GM21360 (cell line): ENCODE data around the gene SWSAP1.
A peak's percentile ranks its signal among the peaks of the same experiment; 100 is the strongest.
"Not testable (repeated sequence)": the region's sequence is repeated elsewhere in the genome, so short reads cannot be mapped to it uniquely, and the experiment has no call there.

Experiments used
- ATAC-seq: cut with Tn5 transposase; IDR thresholded peaks from one replicate; pipeline ENCODE4 v1.9.1; 2021; ENCODE audit warnings: mild to moderate bottlenecking, moderate library complexity; ENCODE audit not compliant: unreplicated experiment

SWSAP1 gene, protein sequence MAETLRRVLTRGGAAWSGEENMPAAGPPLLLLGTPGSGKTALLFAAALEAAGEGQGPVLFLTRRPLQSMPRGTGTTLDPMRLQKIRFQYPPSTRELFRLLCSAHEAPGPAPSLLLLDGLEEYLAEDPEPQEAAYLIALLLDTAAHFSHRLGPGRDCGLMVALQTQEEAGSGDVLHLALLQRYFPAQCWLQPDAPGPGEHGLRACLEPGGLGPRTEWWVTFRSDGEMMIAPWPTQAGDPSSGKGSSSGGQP

DNA sequence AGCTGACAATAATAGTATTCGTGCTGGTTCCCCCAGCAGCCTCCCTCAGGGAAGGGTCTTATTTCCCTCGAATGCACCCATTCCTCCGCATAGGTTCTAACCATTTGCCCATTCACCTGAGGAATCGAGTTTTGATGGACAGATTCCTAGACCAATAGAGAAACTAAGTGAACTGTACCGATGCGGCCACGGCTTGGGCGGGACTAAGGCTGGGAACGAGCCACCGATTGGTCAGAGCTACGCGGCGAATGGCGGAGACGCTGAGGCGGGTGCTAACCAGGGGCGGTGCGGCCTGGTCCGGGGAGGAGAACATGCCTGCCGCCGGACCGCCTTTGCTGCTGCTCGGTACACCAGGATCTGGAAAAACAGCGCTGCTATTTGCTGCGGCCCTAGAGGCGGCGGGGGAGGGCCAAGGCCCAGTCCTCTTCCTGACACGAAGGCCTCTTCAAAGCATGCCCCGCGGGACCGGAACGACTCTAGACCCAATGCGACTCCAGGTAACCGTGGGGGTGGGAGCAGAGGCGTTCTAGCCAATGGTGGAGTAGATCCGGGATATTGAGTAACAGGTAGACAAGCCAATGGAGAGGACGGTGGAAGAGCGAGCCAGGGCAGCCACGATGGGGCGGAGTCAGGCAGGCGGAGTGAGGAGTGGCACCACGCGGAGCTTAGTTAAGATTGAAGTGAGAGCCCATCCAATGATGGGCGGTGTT is at the start of gene SWSAP1:
TSS of gene SWSAP1 (plus strand) at position 234 of the 710 bp plus-strand sequence. CDS start at position 249, 15 bp downstream.
- peak; percentile 83 for ATAC-seq

DNA sequence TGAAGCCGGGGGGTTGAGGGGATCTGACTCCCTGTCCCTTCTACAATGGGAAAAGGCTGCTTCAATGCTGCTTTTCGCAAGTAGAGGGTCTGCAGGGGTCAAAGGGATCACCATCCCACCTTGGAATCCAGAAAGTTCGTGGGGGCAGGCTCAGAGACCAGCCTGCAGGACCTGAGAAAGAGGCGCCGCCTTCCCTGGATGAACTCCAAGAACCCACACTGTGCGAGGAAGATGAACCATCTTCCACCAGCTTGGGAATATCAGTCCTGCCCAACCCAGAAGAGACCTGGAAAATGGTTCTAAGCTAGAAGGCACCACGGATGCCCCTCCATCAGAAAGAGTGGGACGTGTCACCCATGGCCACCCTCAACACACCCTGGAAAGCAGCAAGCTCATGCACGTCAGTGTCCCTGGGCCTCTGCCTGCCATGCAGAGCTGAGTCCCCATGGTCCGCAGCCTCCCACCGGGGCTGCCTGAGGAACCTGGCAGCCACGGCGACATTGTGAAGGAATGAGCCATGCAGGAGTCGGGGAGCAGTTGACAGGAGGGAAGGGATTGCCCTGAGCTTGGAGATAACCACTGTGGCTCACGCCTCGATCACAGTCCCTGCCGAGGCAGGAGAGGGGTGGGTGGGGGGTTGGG is 49.6 kb upstream of the SWSAP1 start:
- no peak for ATAC-seq

DNA sequence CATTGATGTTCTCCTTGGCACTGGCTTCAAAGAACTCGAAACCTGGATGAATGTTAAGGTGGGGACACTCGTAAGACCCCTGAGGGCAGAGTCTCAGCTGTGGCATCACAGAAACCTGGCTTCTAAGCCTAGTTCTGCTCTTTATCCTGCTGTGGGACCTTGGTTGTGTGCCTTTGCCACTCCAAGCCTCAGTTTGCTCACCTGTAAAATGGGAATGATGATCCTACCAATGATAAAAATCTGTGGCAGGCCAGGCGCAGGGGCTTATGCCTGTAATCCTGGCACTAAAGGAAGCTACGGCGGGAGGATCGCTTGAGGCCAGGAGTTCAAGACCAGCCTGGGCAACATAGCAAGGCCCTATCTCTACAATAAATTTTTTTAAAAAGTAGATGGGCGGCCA is 48.9 kb upstream of the SWSAP1 start:
- no peak for ATAC-seq

DNA sequence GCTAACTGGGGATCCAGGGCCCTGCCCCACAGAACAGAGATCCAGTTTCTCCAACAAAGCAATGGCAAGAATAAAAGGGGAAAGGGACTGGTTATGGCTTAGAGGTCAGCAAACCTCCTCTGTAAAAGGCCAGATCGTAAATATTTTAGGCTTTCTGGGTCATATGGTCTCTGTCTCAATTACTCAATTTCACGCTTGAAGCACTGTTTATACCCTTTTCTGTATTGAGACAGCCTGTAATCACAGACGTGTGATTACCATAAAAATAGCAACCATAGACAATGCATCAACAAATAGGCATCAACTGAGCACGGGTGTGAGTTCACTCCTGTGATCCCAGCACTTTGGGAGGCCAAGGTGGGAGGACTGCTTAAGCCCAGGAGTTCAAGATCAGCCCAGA is 44.3 kb upstream of the SWSAP1 start:
- ATAC-seq, result no peak

DNA sequence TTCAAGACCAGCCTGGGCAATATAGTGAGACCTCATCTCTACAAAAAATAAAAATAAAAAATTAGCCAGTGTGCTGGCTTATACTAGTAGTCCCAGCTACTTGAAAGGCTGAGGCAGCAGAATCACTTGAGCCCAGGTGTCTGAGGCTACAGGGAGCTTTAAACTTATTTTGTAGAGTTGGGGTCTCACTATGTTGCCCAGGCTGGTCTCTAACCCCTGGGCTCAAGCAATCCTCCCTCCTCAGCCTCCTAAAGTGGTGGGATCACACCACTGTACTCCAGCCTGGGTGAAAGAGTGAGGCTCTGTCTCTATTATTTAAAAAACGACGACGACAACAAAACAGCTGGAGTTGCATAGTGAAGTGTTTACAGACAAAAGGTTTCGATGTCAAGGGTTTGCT is 43.0 kb upstream of the SWSAP1 start:
- ATAC-seq, result no peak

DNA sequence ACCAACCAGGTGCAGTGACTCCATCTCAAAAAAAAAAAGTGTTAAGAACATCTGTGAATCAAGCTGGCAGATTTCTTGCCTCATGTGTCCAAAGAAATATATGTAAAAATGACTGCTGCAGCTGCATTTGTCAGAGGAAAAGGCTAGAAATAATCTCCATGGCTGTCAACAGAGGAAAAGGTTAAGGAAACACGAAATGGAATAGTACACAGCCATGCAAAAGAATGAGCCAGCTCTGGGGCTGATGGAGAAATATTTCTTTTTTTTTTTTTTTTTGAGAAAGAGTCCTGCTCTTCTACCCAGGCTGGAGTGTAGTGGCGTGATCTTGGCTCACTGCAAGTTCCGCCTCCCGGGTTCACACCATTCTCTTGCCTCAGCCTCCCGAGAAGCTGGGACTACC is 41.6 kb upstream of the SWSAP1 start:
- no peak for ATAC-seq

DNA sequence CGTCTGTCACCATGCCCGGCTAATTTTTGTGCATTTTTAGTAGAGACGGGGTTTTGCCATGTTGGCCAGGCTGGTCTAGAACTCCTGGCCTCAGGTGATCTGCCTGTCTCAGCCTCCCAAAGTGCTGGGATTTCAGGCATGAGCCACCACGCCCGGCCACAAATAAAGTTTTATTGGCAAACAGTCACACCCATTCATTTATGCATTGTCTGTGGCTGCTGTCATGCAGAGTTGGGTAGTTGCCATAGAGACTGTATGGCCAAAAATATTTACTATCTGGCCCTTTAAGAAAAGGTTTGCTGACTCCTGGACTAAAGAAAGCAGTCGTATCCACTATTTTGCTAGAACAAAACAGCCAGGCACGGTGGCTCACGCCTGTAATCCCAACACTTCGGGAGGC is 40.6 kb upstream of the SWSAP1 start:
- ATAC-seq, result not testable (repeated sequence)

DNA sequence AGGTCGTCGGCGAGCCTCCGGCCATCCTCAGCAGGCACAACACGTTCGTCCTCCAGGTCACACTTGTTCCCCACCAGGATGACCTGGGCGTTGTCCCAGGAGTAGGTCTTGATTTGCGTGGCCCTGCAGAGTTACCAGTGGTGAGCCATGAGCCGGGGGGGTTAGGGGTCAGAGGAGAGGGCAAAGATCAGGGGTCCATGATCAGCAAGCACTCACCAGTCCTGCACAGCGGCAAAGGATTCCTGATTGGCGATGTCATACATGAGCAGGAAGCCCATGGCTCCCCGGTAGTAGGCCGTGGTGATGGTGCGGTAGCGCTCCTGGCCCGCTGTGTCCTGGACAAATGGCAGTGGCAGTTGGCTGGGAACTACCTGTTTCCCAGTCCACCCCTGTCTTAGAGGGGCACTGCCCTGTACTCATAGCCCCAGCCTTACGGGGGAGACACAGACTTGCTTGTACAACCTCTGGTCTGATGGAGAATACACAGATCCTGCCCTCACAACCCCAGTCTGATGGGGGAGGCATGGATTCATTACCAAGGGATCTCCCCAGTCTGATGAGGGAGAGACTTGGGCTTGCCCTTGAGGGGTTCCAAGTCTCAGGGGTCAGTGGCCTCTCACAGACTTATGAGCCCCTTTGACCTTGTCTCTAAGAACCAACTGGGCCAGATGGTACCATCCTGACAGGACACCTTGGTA is 38.9 kb upstream of the SWSAP1 start:
- no peak for ATAC-seq

DNA sequence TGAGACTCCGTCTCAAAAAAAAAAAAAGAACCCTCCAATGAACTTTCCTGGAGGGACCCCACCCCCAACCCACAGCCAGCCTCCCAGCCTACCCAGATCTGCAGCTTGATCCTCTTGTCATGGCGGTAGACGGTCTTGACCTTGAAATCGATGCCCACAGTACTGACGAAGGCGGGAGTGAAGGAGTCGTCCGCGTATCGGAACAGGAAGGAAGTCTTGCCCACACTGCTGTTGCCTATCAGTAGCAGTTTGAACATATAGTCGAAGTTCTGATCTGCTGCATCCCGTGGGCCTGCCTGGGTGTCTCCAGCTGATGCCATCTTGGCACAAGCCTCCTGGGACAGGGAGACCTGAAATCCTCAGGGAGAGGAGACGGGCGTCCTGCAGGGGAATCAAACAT is 37.4 kb upstream of the SWSAP1 start:
- no peak for ATAC-seq

DNA sequence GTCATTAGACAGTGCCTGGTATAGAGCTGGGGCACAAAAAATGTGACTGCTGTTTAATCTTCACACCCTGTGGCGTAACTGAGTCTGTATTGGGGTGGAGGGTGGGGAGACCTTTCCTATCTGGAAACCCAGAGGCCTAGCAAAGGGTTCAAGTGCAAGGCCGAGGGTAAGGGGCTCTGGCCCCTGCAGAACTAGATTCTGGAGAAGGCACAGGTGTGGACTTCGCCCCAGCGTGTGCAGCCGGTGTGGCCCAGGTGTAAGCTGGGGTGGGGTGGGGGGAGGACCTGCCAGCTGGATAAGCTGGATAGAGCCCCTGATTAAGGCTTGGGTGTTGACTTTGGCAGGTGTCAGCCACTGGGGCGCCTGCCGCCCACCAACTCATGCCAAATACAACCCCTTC is 36.3 kb upstream of the SWSAP1 start:
- no peak for ATAC-seq

DNA sequence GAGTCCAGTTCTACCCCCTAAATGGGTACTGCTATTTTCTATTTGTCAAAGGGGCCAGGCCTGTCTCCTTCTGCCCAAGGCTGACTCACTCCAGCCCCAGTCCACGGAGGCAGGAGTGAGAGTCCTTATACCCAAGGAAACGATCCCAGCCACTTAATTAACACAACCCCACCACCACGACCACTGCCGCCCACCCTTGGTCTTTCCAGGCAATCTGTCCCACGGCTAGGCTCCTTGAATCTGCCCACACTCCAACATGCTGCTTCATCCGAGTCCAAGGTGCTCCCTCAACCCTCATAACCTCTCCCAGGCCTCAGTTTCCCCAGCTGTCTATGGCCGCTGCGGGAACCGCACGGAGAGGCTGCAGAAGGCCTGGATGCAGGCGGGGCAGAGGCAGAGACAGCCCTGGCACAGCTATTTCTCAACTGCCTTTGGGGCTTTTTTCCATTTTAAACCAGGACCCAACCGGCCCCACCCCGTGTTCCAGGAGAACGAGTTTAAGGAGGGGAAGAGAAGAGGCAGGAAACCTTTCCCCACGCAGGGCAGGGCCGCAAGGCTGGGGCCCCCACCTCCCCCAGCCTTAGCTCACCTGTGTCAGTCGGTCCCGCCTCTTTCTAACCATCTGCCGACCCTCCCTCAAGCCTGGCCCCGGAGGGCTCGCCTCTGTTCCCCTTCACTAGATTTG is 35.8 kb upstream of the SWSAP1 start:
- no peak for ATAC-seq

DNA sequence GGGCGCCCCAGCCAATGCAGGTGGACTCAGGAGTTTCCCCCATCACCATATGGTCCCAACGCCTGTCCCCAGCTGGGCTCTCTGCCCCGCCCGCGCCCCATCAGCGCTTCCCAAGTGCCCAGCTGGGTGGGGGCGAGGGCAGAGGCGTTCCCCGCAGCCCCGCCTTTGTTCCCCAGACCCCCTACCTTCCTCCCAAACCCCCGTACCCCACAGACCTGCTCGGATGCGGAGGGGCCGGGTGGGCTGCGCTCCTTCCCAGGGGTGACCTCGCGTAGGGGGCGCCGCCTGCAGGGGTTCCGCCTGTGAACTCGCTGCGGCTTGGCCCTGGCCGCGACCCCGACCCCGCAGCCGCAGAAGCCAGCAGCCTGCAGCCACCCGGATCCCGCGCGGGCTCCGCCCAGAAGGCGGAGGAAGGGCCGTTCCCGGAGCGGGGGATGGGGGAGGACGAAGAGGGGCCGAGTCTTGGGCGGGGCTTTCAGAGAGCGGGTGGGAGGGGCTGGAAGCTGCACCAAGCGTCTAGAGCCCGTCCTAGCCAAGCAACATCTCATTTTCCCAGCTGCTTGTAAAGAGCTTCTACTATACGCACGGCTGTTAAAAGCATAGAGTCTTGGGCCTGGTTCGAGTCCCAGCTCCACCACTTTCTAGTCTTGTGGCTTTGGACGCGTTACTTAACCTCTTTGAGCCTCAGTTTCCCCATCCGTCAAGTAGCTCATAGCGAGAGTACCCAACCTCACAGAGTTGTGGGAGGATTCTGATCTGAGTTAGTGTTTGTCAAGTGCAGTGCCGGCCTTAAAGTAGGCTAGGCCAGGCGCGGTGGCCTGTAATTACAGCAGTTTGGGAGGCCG is 35.0 kb upstream of the SWSAP1 start, which contains the start of gene RAB3D:
TSS of gene RAB3D (minus strand) at position 404 of the 845 bp plus-strand sequence. CDS start 2,258 bp downstream, outside the sequence.
- no peak for ATAC-seq

DNA sequence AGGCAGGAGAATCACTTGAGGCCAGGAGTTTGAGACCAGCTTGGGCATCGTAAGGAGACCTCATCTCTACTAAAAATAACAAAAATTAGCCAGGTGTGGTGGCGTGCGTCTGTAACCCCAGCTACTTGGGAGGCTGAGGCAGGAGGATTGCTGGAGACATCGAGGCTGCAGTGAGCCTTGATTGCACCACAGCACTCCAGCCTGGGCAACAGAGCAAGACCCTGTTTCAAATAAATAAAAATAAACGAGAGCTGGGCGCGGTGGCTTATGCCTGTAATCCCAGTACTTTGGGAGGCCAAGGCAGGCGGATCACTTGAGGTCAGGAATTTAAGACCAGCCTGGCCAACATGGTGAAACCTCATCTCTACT is 34.4 kb upstream of the SWSAP1 start:
- not testable (repeated sequence) for ATAC-seq

DNA sequence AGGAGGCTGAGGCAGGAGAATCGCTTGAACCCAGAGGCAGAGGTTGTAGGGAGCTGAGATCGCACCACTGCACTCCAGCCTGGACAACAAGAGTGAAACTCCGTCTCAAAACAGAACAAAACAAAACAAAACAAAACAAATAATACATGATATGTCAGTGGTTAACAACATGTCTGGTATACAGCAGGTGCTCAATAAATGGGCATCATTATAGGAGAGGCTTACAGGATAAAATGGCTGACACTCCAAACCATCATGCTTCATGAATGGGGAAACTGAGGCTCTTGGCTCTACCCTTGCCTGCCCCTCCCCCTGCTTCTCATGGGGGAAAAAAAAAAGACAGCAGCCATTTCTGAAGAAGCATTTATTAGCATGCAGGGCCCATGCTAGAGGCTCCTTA is 32.0 kb upstream of the SWSAP1 start:
- no peak for ATAC-seq

DNA sequence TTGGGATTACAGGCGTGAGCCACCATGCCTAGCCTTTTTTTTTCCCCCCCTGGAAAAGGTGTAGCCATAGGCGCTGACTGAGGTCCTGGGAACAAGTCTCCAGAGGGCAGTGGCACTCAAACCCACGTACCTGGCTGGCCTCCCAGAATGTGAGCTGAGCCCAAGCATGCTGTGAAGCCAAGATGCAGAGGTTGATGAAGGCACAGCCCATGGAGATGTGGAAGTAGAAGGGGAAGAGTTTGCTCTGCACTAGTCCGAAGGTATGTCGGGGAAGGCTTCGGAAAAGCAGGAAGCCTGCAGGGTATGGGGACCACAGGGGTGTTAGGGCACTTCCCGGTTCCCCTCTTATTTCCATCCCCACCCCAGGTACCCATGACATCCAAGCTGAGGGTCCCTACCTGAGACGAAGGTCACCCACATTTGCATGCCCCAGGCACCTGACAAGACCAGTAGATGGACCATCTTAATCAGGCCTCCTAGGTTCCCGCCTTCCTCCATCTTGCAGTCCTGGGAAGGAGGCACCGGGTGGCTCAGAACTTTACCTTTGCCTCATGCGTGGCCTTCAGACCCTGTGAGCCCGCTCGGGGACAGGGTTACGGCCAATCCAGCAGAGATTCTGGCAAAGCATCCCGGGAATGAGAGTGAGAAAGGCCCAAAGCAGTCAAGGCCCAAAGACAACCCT is 29.2 kb upstream of the SWSAP1 start:
- no peak for ATAC-seq

DNA sequence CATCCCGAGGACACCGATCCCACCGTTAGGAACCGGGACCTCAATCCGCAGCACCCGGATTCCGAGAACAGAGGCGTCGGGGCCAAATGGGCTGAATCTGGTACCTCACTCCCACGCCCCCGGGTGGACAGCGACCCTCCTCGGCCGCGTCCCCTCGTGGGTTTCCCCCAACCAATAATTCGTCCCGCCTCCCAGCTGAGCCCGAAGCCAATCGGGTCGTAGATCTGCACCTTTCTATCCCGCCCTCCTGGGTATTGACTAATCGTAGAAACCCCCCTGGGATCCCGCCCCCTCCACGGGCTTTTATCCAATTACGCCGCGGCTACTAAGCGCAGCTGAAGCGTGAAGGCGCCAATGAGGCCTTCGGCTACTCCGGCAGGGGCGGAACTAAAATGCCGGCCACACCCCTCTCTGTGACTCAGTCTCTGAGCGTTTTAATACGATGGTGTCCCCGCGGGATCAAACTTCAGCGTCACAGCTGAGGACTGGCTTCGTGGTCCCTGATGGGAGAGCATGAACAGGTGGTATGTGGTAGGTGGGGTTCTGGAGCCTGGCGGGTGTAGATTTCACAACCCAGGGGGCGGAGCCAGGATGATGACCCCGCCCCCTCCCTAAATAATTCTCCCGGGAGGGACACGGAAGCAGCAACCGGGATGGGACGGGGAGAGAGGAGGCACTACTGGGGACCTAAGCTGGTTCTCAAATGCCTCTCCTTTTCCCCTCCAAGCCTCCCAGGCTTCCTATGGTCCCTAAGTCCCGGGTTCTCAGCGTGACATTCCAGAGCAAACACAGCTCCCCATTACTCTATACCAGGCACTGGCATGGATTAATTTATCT is 28.1 kb upstream of the SWSAP1 start, which contains the start of the genes CCDC159 and TMEM205:
TSS of gene CCDC159 (plus strand) at position 416 of the 837 bp plus-strand sequence. CDS start at position 504, 88 bp downstream.
TSS of gene TMEM205 (minus strand) at position 165 of the 837 bp plus-strand sequence. CDS start 649 bp downstream, outside the sequence.
- peak; percentile 84 for ATAC-seq

DNA sequence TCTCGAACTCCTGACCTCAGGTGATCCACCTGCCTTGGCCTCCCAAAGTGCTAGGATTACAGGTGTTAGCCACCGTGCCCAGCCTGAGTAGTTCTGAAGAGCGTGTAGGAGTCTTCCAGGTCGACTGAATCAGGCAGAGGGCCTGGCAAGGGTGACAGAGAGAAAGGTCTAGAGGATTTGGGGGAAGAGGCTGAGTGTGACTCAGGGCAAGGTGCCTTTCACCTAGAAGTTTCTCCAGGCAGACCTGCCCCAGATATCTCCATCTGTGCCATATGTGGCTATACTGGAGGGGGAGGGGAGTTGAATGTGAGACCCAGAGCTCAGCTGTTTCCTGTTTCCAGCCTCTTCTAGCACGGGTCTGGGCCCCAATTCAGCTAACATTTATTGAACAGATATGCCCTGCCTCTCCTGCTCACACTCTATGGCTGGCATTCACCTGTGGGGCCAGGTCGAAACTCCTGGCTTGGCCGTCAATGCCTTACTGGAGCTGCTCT is 26.9 kb upstream of the SWSAP1 start:
- ATAC-seq, result no peak

DNA sequence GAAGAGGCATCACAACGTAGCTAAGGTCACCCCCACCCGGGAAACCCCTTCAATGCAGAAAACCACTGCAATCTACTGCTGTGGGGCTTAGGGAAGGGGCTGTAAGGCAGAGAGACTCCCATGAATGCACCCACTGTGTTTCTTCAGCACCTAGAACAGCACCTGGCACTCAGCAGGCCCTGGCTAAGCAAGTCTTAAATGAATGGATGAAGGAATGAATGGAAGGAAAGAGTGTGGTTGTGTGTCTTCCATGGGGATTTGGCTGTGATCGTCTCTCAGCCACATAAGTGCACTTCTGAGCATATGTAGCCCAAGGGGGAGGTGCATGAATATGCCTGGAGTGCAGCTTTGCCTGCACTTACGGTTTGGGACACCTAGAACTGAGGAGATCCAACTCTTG is 25.3 kb upstream of the SWSAP1 start:
- ATAC-seq, result no peak
